DOHH2 (cell line): ENCODE results near the gene GPR152.

Source experiments
- H3F3A ChIP-seq: fragments of 200-600 bp; sonication (generic), shearing (Covaris generic); 2 replicates; pipeline ENCODE4 v1.6.0; 2016; ENCODE audit warnings: antibody characterized with exemption, mild to moderate bottlenecking; ENCODE audit not compliant: control insufficient read depth, insufficient read depth
- H3K27ac ChIP-seq: fragments of 200-600 bp; sonication (generic); 2 replicates; pipeline ENCODE4 v1.5.1; 2014; ENCODE audit warnings: low read depth, mild to moderate bottlenecking, low read length, moderate library complexity
- H3K27me3 ChIP-seq: fragments of 200-600 bp; sonication (generic); 2 replicates; pipeline ENCODE4 v1.6.1; 2014; ENCODE audit warnings: mild to moderate bottlenecking, low read length, mixed read lengths; ENCODE audit not compliant: control insufficient read depth
- H3K36me3 ChIP-seq: fragments of 200-600 bp; sonication (generic); 2 replicates; pipeline ENCODE4 v1.6.1; 2014; ENCODE audit warnings: mild to moderate bottlenecking, low read length, moderate library complexity, mixed read lengths; ENCODE audit not compliant: control insufficient read depth
- H3K4me1 ChIP-seq: fragments of 200-600 bp; sonication (generic); 2 replicates; pipeline ENCODE4 v1.6.1; 2014; ENCODE audit warnings: mild to moderate bottlenecking, low read length, mixed read lengths; ENCODE audit not compliant: control insufficient read depth
- H3K4me2 ChIP-seq: fragments of 200-600 bp; sonication (generic); 2 replicates; pipeline ENCODE4 v1.6.0; 2014; ENCODE audit warnings: mild to moderate bottlenecking, low read length, moderate library complexity
- H3K4me3 ChIP-seq: fragments of 200-600 bp; sonication (generic); 2 replicates; pipeline ENCODE4 v1.5.1; 2014; ENCODE audit warnings: mild to moderate bottlenecking, low read length, mixed read lengths
- H3K79me2 ChIP-seq: fragments of 200-600 bp; sonication (generic); 2 replicates; pipeline ENCODE4 v1.6.1; 2014; ENCODE audit warnings: mild to moderate bottlenecking, low read length, mixed read lengths; ENCODE audit not compliant: control insufficient read depth
- H3K9me2 ChIP-seq: fragments of 200-600 bp; sonication (generic); replicated peaks from 2 replicates; pipeline ENCODE4 v1.6.1; 2014; ENCODE audit warnings: mild to moderate bottlenecking, low read length, mixed read lengths; ENCODE audit not compliant: control insufficient read depth
- H3K9me3 ChIP-seq: fragments of 200-600 bp; sonication (generic); 2 replicates; pipeline ENCODE4 v1.6.1; 2014; ENCODE audit warnings: antibody characterized with exemption, low read length, mixed read lengths; ENCODE audit not compliant: control insufficient read depth, insufficient read depth
- H4K20me1 ChIP-seq: fragments of 200-600 bp; sonication (generic); 2 replicates; pipeline ENCODE4 v1.6.0; 2014; ENCODE audit warnings: low read depth, mild to moderate bottlenecking, antibody characterized with exemption, low read length, moderate library complexity; ENCODE audit not compliant: control insufficient read depth, insufficient read depth
- EZH2phosphoT487 ChIP-seq: fragments of 200-600 bp; sonication (generic); IDR thresholded peaks from 2 replicates; pipeline ENCODE4 v1.6.1; 2017; ENCODE audit warnings: borderline replicate concordance, mild to moderate bottlenecking, antibody characterized with exemption, low read length, moderate library complexity, mixed read lengths
- TF ChIP-seq, protein P1 (sequence below): fragments of 200-600 bp; sonication (generic); IDR thresholded peaks from one replicate; pipeline ENCODE4 v1.5.1; 2014; ENCODE audit warnings: antibody characterized with exemption, mild to moderate bottlenecking, low read depth, low read length; ENCODE audit not compliant: poor library complexity, severe bottlenecking

Gene GPR152

DNA sequence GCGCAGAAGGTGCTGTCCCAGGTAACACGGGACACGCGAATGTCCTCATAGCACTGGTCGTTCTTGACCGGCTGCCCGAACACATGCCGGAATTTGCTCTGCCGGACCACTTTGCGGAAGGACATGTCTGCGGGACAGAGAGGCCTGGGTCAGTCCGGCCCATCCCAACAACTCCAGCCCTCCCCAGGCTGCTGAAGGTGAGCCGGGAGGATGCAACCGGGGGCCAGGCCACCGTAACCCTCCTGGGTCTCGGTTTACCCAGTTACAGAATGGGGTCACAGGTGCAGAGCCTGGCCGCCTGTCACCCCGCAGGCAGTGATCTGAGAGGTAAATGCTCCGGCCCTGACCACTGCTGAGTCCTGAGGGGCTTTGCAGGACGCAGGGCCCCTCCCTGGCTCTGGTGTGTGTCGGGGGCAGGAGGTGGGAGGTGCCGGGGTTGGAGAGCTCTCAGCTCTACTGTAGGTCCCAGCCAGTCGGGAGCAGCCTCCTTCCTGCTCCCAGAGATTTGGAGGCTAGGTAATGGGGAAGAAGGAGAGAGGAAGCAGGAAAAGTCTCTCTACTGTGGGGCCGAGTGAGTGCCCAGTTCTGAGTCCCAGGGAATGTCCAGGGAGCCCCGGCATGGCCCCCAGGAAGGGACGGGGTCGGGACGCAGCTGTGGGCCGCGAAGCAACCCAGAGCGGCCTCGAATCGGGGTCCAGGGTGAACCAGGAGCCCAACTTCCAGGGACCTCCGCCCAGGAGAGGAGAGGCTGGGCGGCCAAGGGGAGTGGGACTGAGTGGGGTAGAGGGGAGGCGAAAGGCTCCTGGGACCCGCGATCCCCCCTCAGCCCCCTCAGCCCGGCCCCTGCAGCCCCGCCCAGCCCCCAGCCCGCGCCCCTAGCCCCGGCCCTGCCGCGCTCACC lies 9.8 kb downstream of the GPR152 start:
- H3K9me2 ChIP-seq: no peaks in the 10 kb centered on the region
- H3K27me3 ChIP-seq: no peaks in the 10 kb centered on the region
- peak overlapping the region; percentile 92 for H3K27ac ChIP-seq
- H3K79me2 ChIP-seq: peaks cover 41% of the 10 kb centered on the region
- no peaks in the 10 kb centered on the region for H3K9me3 ChIP-seq
- H4K20me1 ChIP-seq: no peaks in the 10 kb centered on the region
- peaks cover 37% of the 10 kb centered on the region for H3F3A ChIP-seq
- TF ChIP-seq, protein P1, sequence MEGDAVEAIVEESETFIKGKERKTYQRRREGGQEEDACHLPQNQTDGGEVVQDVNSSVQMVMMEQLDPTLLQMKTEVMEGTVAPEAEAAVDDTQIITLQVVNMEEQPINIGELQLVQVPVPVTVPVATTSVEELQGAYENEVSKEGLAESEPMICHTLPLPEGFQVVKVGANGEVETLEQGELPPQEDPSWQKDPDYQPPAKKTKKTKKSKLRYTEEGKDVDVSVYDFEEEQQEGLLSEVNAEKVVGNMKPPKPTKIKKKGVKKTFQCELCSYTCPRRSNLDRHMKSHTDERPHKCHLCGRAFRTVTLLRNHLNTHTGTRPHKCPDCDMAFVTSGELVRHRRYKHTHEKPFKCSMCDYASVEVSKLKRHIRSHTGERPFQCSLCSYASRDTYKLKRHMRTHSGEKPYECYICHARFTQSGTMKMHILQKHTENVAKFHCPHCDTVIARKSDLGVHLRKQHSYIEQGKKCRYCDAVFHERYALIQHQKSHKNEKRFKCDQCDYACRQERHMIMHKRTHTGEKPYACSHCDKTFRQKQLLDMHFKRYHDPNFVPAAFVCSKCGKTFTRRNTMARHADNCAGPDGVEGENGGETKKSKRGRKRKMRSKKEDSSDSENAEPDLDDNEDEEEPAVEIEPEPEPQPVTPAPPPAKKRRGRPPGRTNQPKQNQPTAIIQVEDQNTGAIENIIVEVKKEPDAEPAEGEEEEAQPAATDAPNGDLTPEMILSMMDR: no peak
- TF ChIP-seq EZH2phosphoT487: no peak
- peaks cover 42% of the 10 kb centered on the region for H3K36me3 ChIP-seq
- peak overlapping the region; percentile 68 for H3K4me3 ChIP-seq
- peaks cover 91% of the 10 kb centered on the region for H3K4me1 ChIP-seq
- H3K4me2 ChIP-seq: peak overlapping the region; percentile 90

DNA sequence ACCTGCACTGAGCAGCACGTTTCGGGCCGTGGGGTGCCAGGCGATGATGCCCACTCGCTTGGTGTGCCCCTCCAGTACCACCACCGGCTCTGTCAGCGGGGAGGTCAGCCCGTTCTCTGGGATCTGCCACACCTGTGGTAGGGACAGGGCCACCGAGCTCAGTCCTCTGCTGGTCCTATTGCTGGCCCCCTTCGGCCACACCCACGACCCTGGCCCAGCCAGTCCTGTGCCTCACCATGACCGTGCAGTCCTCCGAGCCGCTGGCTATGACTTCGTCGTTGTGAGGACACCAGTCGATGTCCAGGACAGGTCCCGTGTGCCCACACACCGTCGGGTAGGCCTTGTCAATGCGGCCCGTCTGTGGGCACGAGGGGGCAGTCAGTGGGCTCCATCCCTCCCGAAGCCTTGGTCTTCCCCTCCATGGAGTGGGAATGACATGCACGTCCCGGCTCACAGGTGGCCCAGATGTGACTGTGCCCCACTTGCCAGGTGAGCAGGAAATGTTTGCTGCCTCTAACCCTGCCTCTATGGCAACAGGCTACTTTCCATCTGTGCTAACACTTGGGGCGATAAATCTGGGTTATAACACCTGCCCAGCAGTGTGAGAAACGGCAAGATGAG lies 10.7 kb downstream of the GPR152 start:
- 0 out of 2 replicates have a peak overlapping the region, but pooled peaks have one; percentile 68 for H3K4me3 ChIP-seq
- H3K4me2 ChIP-seq: peak overlapping the region; percentile 90
- H3F3A ChIP-seq: peaks cover 38% of the 10 kb centered on the region

DNA sequence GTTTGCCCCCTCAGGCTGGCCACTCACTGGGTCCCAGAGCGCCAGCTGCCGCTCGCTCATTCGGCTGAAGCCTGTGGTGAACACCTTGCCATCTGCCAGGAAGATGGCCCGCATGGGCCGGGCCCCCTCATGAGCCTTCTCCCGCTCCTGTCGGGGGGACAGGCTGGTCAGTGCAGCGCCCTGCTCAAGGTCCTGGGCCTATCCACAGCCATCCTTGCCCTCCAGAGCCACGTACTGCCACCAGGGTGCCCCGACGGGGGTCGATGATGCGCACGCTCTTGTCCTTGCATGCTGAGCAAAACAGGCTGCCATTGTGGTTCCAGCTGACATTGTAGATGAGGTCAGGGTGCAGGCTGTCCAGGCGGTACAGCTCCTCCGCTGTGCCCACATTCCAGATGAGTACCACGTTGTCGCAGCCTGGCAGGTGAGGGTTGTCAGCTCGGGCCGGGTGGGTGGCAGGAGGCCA lies 11.4 kb downstream of the GPR152 start:
- Histone ChIP-seq H3K9me2 (no peaks in the 10 kb centered on the region), H3K27ac (peak overlapping the region; percentile 36; the same call in 1 of the 2 replicates), H3K27me3 (no peaks in the 10 kb centered on the region), H4K20me1 (peaks cover 1% of the 10 kb centered on the region; the same call in 1 of the 2 replicates), H3F3A (peaks cover 42% of the 10 kb centered on the region), H3K36me3 (peaks cover 56% of the 10 kb centered on the region), H3K79me2 (peaks cover 55% of the 10 kb centered on the region), H3K4me3 (no peak overlapping the region), H3K4me1 (peaks cover 81% of the 10 kb centered on the region), H3K4me2 (peak overlapping the region; percentile 14), H3K9me3 (no peaks in the 10 kb centered on the region)
- no peak for TF ChIP-seq EZH2phosphoT487
- TF ChIP-seq, protein P1: no peak

More for the DNA sequence above, 10.7 kb downstream of the GPR152 start:
- Histone ChIP-seq H3K27me3 (no peaks in the 10 kb centered on the region), H4K20me1 (no peaks in the 10 kb centered on the region), H3K9me3 (no peaks in the 10 kb centered on the region), H3K4me1 (peaks cover 84% of the 10 kb centered on the region), H3K27ac (peak overlapping the region; percentile 92), H3K9me2 (no peaks in the 10 kb centered on the region), H3K36me3 (peaks cover 49% of the 10 kb centered on the region), H3K79me2 (peaks cover 49% of the 10 kb centered on the region)
- TF ChIP-seq EZH2phosphoT487: no peak
- TF ChIP-seq, protein P1: no peak
